ENCODE data around the gene LEF1.

- TF ChIP-seq CTCF (IDR thresholded peaks at IDR 0.05) (no peak), EZH2 (IDR thresholded peaks at IDR 0.05; ENCODE audit: borderline replicate concordance, insufficient read depth, low read depth, low read length, poor library complexity, severe bottlenecking) (no peak)
These were observed 24.2 kb upstream of the LEF1 start for GRCh38 chr4:108192935-108193334.

All from B cell (primary cell).